HG03469 (cell line): ENCODE measurements around the gene ELMOD1.

Source experiments
- ATAC-seq: cut with Tn5 transposase; IDR thresholded peaks from one replicate; pipeline ENCODE4 v1.9.1; 2021; ENCODE audit warnings: mild to moderate bottlenecking, moderate library complexity, moderate number of reproducible peaks; ENCODE audit not compliant: unreplicated experiment

The ELMOD1 gene

DNA sequence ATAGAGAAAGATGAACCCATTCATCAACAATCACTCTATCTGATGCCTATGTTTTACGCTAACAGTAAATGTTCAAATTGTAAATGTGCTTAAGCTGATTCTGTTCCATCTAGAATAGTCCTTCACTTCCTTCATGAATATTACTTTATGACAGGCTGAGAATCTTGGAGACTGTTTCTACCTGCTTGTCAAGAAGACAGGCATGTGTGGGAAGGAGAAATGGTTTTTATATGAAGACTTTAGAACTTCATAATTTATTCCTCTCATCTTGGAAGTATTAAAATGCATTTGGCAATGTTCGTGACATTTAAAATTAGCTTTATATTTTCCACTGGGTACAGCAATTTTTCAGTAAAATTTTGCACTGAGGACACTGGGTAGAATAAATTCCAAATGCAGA, 41.0 kb downstream of the ELMOD1 start:
- no peak for ATAC-seq

DNA sequence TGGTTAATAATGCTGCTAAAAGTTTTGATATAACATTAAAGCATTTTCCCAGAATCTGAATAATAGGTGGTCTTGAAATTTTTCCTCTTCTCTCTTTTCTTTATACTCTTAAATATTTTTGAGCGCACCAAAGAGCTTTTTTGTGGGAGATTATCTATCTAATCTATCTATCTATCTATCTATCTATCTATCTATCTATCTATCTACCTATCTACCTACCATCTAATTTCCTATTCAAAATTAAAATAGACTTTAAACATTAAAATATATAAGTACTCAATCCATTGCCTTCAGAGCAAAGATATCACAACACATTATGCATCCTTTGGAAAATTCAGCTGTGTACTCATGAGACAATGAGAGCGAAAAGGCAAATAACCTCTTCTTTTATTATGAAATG, 55.8 kb downstream of the ELMOD1 start:
- ATAC-seq, result no peak

GRCh38 chr11:107648242-107648641, 57.3 kb downstream of the ELMOD1 start:
- ATAC-seq, result no peak

DNA sequence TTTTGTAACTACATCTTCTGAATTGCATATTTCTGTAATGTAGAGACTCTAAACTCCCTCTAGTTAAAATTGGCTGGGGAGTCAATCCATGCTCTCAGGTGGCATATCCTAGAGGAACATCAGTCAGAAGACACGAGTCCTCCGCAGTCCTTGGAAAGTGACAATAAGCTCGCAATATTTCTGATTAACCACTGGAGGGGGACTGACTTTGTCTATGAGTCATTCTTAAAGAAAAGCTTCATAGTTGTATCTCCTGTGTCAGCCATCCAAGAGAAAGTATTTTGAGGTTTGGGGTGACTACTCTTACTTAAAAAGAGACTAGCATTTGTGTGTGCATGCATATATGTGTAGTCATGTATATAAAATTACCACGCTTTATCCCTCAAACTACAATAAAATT, 60.7 kb downstream of the ELMOD1 start:
- no peak for ATAC-seq

DNA sequence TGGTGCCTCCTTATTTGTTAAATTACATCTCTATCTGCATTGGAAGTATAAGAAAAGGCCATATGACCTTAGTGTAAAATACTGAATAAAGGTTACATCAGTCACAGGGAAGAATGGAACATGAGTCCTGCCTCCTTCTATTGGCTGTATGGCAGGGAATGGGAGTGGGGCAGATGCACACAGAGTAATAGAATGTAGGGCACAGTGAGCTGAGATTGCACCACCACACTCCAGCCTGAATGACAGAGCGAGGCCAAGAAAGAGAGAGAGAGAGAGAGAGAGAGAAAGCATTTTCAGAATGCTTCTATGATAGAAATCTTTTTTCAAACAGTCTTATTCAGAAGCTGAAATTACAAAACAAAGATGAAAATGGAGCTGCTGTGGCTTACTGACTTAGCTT, 62.1 kb downstream of the ELMOD1 start:
- no peak for ATAC-seq

GRCh38 chr11:107655602-107656001, 64.7 kb downstream of the ELMOD1 start:
- no peak for ATAC-seq

- ATAC-seq, result no peak
Observed at GRCh38 chr11:107659310-107659709, 68.4 kb downstream of the ELMOD1 start.

DNA sequence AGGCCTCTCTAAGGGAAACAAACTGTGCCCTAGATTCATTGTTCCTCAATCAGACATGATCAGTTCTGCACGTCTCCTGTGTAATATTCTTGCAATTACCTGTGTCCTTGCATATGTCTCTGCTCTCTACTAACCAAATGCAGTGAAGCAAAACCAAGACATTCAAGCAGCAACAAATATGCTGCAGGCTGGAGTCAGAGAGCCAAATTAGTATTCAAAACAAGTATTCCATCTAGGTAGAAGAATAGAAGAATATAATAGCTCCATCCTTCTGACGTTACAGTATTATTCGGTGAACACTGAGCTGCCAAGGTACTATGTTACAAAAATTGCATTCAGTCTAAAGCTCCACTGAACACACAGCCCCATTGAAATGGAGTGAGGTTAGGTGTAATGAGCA, 69.1 kb downstream of the ELMOD1 start:
- ATAC-seq, result no peak

DNA sequence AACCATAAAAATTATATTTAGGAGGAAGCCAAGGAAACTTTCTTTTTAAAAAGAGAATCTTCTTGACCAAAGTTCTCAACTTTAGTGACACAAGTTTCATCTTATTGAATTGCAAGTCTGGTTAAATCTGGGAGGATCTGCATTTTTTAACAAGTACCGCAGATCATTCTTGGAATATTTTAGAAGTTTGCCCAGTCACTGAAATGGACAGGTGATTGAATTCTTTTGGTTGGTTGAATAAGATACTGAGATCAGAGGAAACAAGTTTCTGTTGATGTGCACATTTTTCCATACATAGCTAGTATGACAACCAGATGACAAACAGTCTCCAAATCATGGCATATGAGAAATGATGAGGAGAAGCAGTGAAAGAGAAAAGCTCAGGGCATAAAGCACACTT, 70.7 kb downstream of the ELMOD1 start:
- no peak for ATAC-seq

DNA sequence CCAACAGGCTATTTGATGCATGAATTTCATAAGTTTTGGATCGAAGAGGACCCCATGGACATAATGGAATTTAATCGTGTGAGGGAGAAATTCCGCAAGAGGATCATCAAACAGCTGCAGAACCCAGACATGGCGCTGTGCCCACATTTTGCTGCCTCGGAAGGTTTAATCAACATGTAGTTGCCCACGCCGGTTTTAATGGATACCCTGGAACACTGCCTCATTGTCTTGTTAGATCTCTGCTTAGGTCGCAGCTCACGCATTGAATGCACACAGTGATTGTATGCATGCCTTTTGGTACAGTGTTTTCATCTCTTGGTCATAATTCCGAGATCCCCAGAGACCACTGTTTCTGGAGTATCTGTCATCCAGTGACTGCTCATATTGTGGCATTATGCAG, 74.1 kb downstream of the ELMOD1 start:
- ATAC-seq, result no peak

DNA sequence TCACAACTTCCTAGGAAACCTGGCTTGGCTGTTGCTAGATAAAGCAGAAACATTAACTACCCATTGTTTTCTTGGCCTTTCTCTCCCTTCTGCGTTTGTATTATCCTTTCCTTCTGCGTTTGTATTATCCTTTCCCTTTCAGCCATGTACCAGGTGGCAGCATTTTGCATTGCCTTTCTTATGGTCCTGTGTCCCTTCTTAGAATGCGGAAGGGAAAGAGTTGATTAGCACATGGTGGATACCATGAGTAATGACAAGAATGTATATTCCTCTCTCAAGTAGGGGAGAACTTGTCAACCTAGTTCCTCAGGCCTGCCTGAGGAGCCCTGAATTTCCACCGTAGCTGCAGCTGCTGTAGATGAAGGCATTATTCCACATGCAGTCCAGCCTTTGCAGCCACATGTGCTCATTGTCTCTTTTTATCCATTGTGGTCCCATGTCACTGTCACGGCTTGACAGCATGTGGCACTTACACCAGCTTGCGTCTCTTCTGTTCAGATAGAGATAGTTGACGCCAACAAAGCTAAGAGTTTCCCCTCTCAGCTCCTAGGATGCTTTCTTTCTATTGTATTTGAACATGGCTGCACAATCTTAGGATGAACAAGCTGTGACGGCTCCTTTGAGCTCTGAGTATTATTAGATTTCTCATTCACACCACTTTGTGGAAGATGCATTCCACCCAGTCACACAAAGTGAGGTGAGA, 76.1 kb downstream of the ELMOD1 start:
- ATAC-seq, result no peak

GRCh38 chr11:107669191-107669740, 78.3 kb downstream of the ELMOD1 start:
- no peak for ATAC-seq

GRCh38 chr11:107669893-107670601, 79.1 kb downstream of the ELMOD1 start:
- ATAC-seq, result no peak

GRCh38 chr11:107675902-107676301, 85.0 kb downstream of the ELMOD1 start:
- no peak for ATAC-seq

DNA sequence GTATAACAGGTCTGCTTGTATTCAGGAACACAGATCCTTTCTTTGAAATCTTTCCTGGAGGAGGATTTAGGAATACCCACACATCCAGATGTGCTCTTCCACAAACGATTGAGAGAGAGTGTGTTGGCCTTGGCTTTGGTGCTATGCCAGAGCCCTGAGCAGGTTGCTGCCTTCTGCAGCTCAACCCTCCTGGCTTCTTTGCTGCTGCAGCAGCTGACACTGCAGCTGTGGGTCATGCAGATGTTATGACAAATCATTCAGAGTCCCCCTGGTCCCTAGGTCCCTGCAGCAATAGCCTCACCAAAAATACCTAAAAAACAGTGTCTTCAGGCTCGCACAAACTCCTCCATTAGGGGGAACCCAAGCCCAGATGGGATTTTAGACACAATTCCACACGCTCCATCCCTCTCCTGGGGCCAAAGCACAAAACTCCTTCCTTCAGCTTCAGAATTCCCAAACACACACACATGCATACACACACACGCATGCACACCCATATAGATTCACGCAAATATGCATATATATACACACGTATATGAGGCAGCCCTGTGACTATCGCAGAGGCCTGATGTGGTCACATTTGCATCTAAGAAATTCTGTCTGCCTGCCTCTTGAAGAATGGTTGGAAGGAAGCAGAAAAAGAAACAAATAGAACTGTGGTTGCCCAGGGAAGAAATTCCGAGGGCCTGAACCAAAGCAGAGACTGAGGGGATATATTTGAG, 85.5 kb downstream of the ELMOD1 start:
- ATAC-seq, result no peak

- ATAC-seq, result no peak
Observed at GRCh38 chr11:107677924-107678631, 87.1 kb downstream of the ELMOD1 start.

DNA sequence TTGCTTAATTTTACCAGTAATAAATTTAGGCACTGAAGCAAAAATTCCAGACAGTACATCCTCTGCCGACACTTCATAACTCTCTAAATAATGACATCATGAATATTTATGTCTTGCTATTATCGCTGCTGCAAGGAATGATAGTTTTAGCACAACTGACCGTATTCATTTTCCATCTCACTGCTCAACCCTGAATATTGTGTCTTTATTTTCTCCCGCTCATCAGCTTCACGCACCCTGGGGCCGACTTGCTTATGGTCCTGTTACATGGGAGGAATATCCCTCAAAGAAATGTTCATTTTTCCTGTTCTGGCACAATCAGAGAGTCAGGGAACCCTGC, 87.7 kb downstream of the ELMOD1 start:
- ATAC-seq, result no peak

- no peak for ATAC-seq
Observed at GRCh38 chr11:107679255-107680024, 88.5 kb downstream of the ELMOD1 start.

- ATAC-seq, result no peak
Observed at GRCh38 chr11:107682171-107682570, 91.2 kb downstream of the ELMOD1 start.

GRCh38 chr11:107682572-107682971, 91.6 kb downstream of the ELMOD1 start:
- no peak for ATAC-seq
